Prostate gland (tissue), 2 donors: ENCODE data around the gene PEAK1. TPM values are rescaled to one million over a fixed set of nuclear protein-coding genes. Genes with fewer than 3 reads are reported as not detected.

Experiments
- DNase-seq: peaks from one replicate; pipeline ENCODE4 v3.0.0-alpha.2; 2019; ENCODE audit warnings: low spot score
- H3K27ac ChIP-seq, 2 donors: fragments of 200-600 bp; sonication (generic); 2 replicates each; pipeline ENCODE4 v1.5.1; 2017 to 2019
- H3K27me3 ChIP-seq: fragments of 200-600 bp; sonication (generic); replicated peaks from 2 replicates; pipeline ENCODE4 v1.5.1; 2019; ENCODE audit not compliant: insufficient read depth
- H3K36me3 ChIP-seq, 2 donors: fragments of 200-600 bp; sonication (generic); 1 replicate in 1 of 2; 2 replicates in 1 of 2; pipeline versions ENCODE4 v1.5.1 to v1.8.1; 2017 to 2019
- H3K4me1 ChIP-seq: fragments of 200-600 bp; sonication (generic); replicated peaks from 2 replicates; pipeline ENCODE4 v1.5.1; 2019
- H3K4me3 ChIP-seq, 2 donors: fragments of 200-600 bp; sonication (generic); 2 replicates each; pipeline ENCODE4 v1.5.1; 2017 to 2019
- H3K9me3 ChIP-seq: fragments of 200-600 bp; sonication (generic); 2 replicates; pipeline ENCODE4 v1.5.1; 2017
- POLR2A ChIP-seq: fragments of 450-650 bp; IDR thresholded peaks from one replicate; pipeline ENCODE4 v1.6.1; 2016; ENCODE audit warnings: antibody characterized with exemption, mild to moderate bottlenecking
- POLR2AphosphoS5 ChIP-seq: sonication (generic); formaldehyde crosslinking; IDR thresholded peaks from one replicate; pipeline ENCODE4 v1.6.1; 2017; ENCODE audit warnings: antibody characterized with exemption
- WGBS: methylation state at CpG from one replicate; pipeline ENCODE4 v1.1.5; 2018; 5-methylcytosine and 5-hydroxymethylcytosine counted together
- intact Hi-C: fragments of 100-400 bp; cut with DNase I; formaldehyde crosslinking; loops from one replicate; pipeline ENCODE4 v1.14.2; 2022
- total RNA-seq, 2 donors: library from RNA; depleted of rRNA; stranded (reverse); fragments of >200 nt; gene quantifications; one replicate each; pipeline ENCODE4 v1.1.0, GENCODE V29; 2016
- TF ChIP-seq, protein P1 (sequence below), 4 experiments: fragments of 200-600 bp in 2 of 4; fragments of 450-650 bp in 2 of 4; sonication (generic) in 2 of 4; IDR thresholded peaks; 1 replicate in 3 of 4; 2 replicates in 1 of 4; pipeline ENCODE4 v1.5.1; 2016 to 2019; ENCODE audit warnings: antibody characterized with exemption in 4 of 4, mild to moderate bottlenecking in 2 of 4, moderate library complexity in 2 of 4

PEAK1 gene
- total RNA-seq, 2 donors from 2014 or later, result 11.3 to 108 TPM

DNA sequence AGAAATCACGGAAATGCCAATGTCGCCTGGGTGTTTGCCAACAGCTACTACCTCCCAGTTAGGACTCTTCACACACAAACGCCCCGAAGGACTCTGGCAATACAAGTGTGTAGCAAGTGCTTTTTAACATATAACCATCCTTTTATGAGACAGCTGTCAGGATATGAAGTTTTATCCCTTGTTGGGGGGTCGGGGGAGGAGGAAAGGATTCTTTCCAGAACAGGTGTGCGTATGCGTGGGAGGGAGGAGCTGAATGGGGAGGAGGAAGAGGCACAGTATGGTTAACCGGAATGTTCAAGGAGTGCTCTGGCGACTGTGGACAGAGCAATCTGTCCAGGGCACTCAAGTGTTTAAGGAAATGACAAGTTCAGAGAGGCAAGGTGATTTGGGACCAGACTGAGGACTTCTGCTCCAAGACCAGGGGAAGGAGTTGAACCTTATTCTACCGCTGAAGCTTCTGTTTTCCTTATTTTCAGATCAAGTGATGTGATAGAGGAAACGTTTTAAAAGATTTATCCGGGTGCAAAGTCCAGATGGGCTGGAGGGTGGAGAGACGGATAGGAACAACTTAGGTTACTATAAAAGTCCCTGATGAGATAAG is 350.3 kb downstream of the PEAK1 start:
- Histone ChIP-seq H3K27me3 (no peaks in the 10 kb centered on the region), H3K4me3 (peak overlapping the region; percentile 75 to 87), H3K4me1 (no peaks in the 10 kb centered on the region), H3K36me3 (no peaks in the 10 kb centered on the region), H3K27ac (peak overlapping the region; percentile 75 to 80), H3K9me3 (no peaks in the 10 kb centered on the region)
- TF ChIP-seq, protein P1, sequence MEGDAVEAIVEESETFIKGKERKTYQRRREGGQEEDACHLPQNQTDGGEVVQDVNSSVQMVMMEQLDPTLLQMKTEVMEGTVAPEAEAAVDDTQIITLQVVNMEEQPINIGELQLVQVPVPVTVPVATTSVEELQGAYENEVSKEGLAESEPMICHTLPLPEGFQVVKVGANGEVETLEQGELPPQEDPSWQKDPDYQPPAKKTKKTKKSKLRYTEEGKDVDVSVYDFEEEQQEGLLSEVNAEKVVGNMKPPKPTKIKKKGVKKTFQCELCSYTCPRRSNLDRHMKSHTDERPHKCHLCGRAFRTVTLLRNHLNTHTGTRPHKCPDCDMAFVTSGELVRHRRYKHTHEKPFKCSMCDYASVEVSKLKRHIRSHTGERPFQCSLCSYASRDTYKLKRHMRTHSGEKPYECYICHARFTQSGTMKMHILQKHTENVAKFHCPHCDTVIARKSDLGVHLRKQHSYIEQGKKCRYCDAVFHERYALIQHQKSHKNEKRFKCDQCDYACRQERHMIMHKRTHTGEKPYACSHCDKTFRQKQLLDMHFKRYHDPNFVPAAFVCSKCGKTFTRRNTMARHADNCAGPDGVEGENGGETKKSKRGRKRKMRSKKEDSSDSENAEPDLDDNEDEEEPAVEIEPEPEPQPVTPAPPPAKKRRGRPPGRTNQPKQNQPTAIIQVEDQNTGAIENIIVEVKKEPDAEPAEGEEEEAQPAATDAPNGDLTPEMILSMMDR (IDR thresholded peaks at IDR 0.05), result no peak
- TF ChIP-seq POLR2AphosphoS5 (no peak), POLR2A (no peak)
- intact Hi-C loops, result loop anchor here (5.0 kb wide), 1 partner anchor 348 kb away; no protein-coding TSS in a partner anchor
- WGBS, result 13% methylated on average over 13 of the region's 13 CpGs
- DNase-seq, result no peak

GRCh38 chr15:77068633-77069032 is 351.3 kb downstream of the PEAK1 start:
- DNase-seq, result no peak
- Histone ChIP-seq H3K27me3 (no peaks in the 10 kb centered on the region), H3K27ac (no peak overlapping the region), H3K9me3 (no peaks in the 10 kb centered on the region), H3K36me3 (no peaks in the 10 kb centered on the region), H3K4me1 (no peaks in the 10 kb centered on the region), H3K4me3 (no peak overlapping the region)
- WGBS, result 88% methylated on average over 7 of the region's 7 CpGs
- TF ChIP-seq POLR2AphosphoS5 (no peak), POLR2A (no peak)
- TF ChIP-seq, protein P1 (IDR thresholded peaks at IDR 0.05), result no peak
- intact Hi-C loops, result no loop called here

- 28% methylated on average over 3 of the region's 3 CpGs for WGBS
- Histone ChIP-seq H3K4me1 (no peaks in the 10 kb centered on the region), H3K36me3 (no peaks in the 10 kb centered on the region), H3K4me3 (no peak overlapping the region), H3K27me3 (no peaks in the 10 kb centered on the region), H3K9me3 (no peaks in the 10 kb centered on the region), H3K27ac (no peak overlapping the region)
- intact Hi-C loops, result no loop called here
- TF ChIP-seq, protein P1 (IDR thresholded peaks at IDR 0.05), result no peak
- TF ChIP-seq POLR2AphosphoS5 (no peak), POLR2A (no peak)
- no peak for DNase-seq
These were observed 352.1 kb downstream of the PEAK1 start for GRCh38 chr15:77067691-77068367.

- intact Hi-C loops, result no loop called here
- WGBS, result 55% methylated on average over 3 of the region's 3 CpGs
- no peak for DNase-seq
- Histone ChIP-seq H3K36me3 (no peaks in the 10 kb centered on the region), H3K9me3 (no peaks in the 10 kb centered on the region), H3K27ac (no peak overlapping the region), H3K4me3 (no peak overlapping the region), H3K27me3 (no peaks in the 10 kb centered on the region), H3K4me1 (no peaks in the 10 kb centered on the region)
- TF ChIP-seq POLR2AphosphoS5 (peak; percentile 11), POLR2A (no peak)
These were observed 352.8 kb downstream of the PEAK1 start for GRCh38 chr15:77066971-77067690.

DNA sequence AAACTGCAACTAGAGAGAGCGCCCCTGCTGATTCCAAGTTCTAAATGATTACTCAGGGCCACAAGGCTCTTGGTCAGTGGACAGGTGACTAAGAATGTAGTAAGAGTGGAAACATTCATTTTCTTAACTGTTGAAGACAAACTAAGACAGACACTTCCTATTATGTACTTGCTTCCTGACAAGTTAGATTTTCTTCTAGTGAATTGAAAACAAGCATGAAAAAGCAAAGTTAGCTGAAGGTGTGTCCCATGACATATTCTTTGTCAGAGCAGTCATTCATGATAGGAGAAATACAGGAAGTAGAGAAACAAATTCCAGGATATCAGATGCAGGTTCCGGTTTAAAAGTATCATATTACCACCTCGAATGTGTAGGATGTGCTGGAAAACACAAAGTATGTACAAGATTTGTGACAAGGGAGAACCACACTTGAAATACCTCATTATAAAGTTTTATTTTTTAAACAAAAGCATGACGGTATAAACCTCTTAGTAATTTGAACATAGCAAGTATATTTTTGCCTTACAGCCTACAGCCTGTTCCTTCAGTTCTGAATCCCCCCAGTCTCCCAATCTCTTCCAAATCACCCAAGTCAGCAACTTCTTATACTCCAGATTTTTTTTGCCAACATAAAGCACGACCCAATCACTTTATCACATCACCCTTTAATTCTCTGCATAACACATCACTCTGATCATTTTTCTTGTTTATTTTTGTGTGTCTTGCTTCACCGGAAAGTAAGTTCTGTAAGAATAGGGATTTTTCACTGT is 355.2 kb downstream of the PEAK1 start:
- Histone ChIP-seq H3K27me3 (no peaks in the 10 kb centered on the region), H3K4me1 (no peaks in the 10 kb centered on the region), H3K4me3 (no peak overlapping the region), H3K9me3 (no peaks in the 10 kb centered on the region), H3K36me3 (no peaks in the 10 kb centered on the region), H3K27ac (no peak overlapping the region)
- WGBS, result 63% methylated on average over 6 of the region's 6 CpGs
- intact Hi-C loops, result no loop called here
- no peak for DNase-seq
- TF ChIP-seq POLR2A (no peak), POLR2AphosphoS5 (no peak)
- TF ChIP-seq, protein P1 (IDR thresholded peaks at IDR 0.05), result no peak
